Tracheal epithelial cell (primary cell): ENCODE data around the gene PYDC2. TPM values are rescaled to one million over a fixed set of nuclear protein-coding genes. Genes with fewer than 3 reads are reported as not detected.

Experiments used
- total RNA-seq: library from RNA; depleted of rRNA; stranded (reverse); fragments of >200 nt; gene quantifications from 2 replicates; pipeline ENCODE4 v1.2.1, GENCODE V29; 2014

PYDC2 gene
- not detected in 2 replicates for total RNA-seq

DNA sequence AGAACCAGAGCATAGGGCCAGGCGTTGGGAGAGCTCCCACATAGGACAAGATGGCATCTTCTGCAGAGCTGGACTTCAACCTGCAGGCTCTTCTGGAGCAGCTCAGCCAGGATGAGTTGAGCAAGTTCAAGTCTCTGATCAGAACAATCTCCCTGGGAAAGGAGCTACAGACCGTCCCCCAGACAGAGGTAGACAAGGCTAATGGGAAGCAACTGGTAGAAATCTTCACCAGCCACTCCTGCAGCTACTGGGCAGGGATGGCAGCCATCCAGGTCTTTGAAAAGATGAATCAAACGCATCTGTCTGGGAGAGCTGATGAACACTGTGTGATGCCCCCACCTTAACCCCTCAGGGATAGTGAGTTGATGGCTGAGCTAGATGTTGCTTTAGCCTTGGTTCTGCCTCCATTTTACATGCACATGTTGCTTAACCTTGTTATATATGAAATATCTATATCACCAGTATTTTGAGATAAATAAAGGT, at the start of gene PYDC2:
Gene PYDC2, plus strand, starts transcription at position 51 of the 483 bp plus-strand sequence. Its CDS starts 0 bp downstream, at position 51.

Other genes starting within 250 kb of the PYDC2 start
- gene CCDC50, start 131.8 kb upstream of the PYDC2 start, total RNA-seq: 65.9 and 66.5 TPM in 2 replicates
- gene UTS2B, start 130.6 kb upstream of the PYDC2 start, total RNA-seq: 0.72 TPM in 1 of 2 replicates, not detected in the other